ENCODE measurements around the gene TDRD9. TPM values are rescaled to one million over a fixed set of nuclear protein-coding genes. Genes with fewer than 3 reads are reported as not detected.

TDRD9 gene
- polyA plus RNA-seq, 1 donor from 2014 or later: 15.9 TPM

- H2AFZ ChIP-seq (ENCODE audit: low read depth, low read length): no peak overlapping the region
- no peaks in the 10 kb centered on the region for H3K27me3 ChIP-seq (ENCODE audit: insufficient read depth, low read depth, low read length)
- TF ChIP-seq SMC3 (conservative IDR thresholded peaks at IDR 0.05; ENCODE audit: poor library complexity) (no peak), CTCF (IDR thresholded peaks at IDR 0.05; ENCODE audit: poor library complexity, severe bottlenecking) (no peak), EP300 (conservative IDR thresholded peaks at IDR 0.05; ENCODE audit: poor library complexity, severe bottlenecking) (no peak), POLR2AphosphoS5 (IDR thresholded peaks at IDR 0.05) (no peak), TAF1 (IDR thresholded peaks at IDR 0.05; ENCODE audit: low read depth) (no peak), MXI1 (conservative IDR thresholded peaks at IDR 0.05; ENCODE audit: poor library complexity, severe bottlenecking) (no peak), REST (IDR thresholded peaks at IDR 0.05; ENCODE audit: borderline replicate concordance) (no peak), EZH2 (IDR thresholded peaks at IDR 0.05; ENCODE audit: borderline replicate concordance, insufficient read depth, low read length, poor library complexity, severe bottlenecking) (no peak), RAD21 (conservative IDR thresholded peaks at IDR 0.05) (no peak)
- peaks cover 4% of the 10 kb centered on the region for H3F3A ChIP-seq (ENCODE audit: insufficient read depth, low read length, poor library complexity, severe bottlenecking)
- H3K9me2 ChIP-seq (ENCODE audit: insufficient read depth, low read length): no peaks in the 10 kb centered on the region
- no peaks in the 10 kb centered on the region for H3K9me3 ChIP-seq (ENCODE audit: low read length)
- H3K9ac ChIP-seq (ENCODE audit: low read length): no peak overlapping the region
- no peaks in the 10 kb centered on the region for H3K36me3 ChIP-seq (ENCODE audit: insufficient read depth, low read length)
- no peak overlapping the region for H3K27ac ChIP-seq (ENCODE audit: low read length)
- H4K20me1 ChIP-seq (ENCODE audit: insufficient read depth): no peaks in the 10 kb centered on the region
- no peaks in the 10 kb centered on the region for H3K79me2 ChIP-seq (replicated peaks; ENCODE audit: insufficient read depth, low read length)
- H3K4me2 ChIP-seq (ENCODE audit: low read length): no peak overlapping the region
- no peak overlapping the region for H3K4me3 ChIP-seq (ENCODE audit: low read length)
Observed at GRCh38 chr14:104051092-104051813, 123.0 kb downstream of the TDRD9 start.

- H4K20me1 ChIP-seq (ENCODE audit: insufficient read depth): no peaks in the 10 kb centered on the region
- H3K4me2 ChIP-seq (ENCODE audit: low read length): no peak overlapping the region
- no peak overlapping the region for H2AFZ ChIP-seq (ENCODE audit: low read depth, low read length)
- no peaks in the 10 kb centered on the region for H3K36me3 ChIP-seq (ENCODE audit: insufficient read depth, low read length)
- H3K9me2 ChIP-seq (ENCODE audit: insufficient read depth, low read length): no peaks in the 10 kb centered on the region
- no peak overlapping the region for H3K4me3 ChIP-seq (ENCODE audit: low read length)
- no peak overlapping the region for H3K27ac ChIP-seq (ENCODE audit: low read length)
- H3F3A ChIP-seq (ENCODE audit: insufficient read depth, low read length, poor library complexity, severe bottlenecking): no peaks in the 10 kb centered on the region
- no peaks in the 10 kb centered on the region for H3K27me3 ChIP-seq (ENCODE audit: insufficient read depth, low read depth, low read length)
- no peaks in the 10 kb centered on the region for H3K79me2 ChIP-seq (replicated peaks; ENCODE audit: insufficient read depth, low read length)
- no peaks in the 10 kb centered on the region for H3K9me3 ChIP-seq (ENCODE audit: low read length)
- H3K9ac ChIP-seq (ENCODE audit: low read length): no peak overlapping the region
- TF ChIP-seq TAF1 (IDR thresholded peaks at IDR 0.05; ENCODE audit: low read depth): no peak
- TF ChIP-seq REST (IDR thresholded peaks at IDR 0.05; ENCODE audit: borderline replicate concordance): no peak
- TF ChIP-seq RAD21 (conservative IDR thresholded peaks at IDR 0.05): no peak
Observed at GRCh38 chr14:104054222-104054905, 126.1 kb downstream of the TDRD9 start.

Measured in neural cell (in vitro differentiated cells).